ENCODE data around the gene ACTR1B.

The ACTR1B gene

DNA sequence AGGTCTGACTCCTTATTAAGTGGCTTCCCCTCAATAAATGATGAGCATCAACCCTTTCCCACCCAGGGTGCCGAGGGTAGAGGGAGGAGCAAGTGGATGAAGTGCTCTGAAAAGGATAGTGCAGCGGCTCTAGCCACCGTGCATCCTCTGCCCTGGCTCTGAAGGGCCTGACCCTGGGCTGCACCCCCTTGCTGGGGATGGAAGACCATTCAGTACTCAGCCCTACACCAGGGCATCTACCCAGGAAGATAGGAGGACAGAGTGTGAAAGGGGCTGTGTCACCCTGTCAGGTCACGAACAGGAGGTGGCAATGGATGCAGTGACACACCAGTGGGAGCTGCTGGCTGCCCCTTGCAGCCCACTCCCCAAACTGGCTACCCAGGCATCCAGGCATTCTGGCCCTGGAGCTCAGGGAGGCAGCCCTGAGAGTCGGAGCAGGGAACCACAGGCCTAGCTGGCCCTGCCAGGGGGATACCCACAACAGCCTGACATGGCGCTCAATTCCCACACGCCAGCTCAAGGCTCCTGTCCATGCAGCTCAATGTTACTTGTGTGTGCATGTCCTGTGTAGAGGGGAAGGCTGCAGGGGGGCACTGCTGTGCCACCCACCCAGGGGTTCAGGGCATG is 7.6 kb downstream of the ACTR1B start:
- H3K4me3 ChIP-seq (replicated peaks; ENCODE audit: low read depth, low read length): no peak overlapping the region
- peaks cover 29% of the 10 kb centered on the region for H3K36me3 ChIP-seq (ENCODE audit: control insufficient read depth, insufficient read depth, low read length)
- no peak for DNase-seq (ENCODE audit: extremely low read depth, insufficient read length)
- no peaks in the 10 kb centered on the region for H3K27me3 ChIP-seq (replicated peaks; ENCODE audit: control insufficient read depth, insufficient read depth, low read length)
- TF ChIP-seq, protein P1, sequence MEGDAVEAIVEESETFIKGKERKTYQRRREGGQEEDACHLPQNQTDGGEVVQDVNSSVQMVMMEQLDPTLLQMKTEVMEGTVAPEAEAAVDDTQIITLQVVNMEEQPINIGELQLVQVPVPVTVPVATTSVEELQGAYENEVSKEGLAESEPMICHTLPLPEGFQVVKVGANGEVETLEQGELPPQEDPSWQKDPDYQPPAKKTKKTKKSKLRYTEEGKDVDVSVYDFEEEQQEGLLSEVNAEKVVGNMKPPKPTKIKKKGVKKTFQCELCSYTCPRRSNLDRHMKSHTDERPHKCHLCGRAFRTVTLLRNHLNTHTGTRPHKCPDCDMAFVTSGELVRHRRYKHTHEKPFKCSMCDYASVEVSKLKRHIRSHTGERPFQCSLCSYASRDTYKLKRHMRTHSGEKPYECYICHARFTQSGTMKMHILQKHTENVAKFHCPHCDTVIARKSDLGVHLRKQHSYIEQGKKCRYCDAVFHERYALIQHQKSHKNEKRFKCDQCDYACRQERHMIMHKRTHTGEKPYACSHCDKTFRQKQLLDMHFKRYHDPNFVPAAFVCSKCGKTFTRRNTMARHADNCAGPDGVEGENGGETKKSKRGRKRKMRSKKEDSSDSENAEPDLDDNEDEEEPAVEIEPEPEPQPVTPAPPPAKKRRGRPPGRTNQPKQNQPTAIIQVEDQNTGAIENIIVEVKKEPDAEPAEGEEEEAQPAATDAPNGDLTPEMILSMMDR (IDR thresholded peaks at IDR 0.05; ENCODE audit: insufficient read depth, low read length, poor library complexity, severe bottlenecking): no peak

DNA sequence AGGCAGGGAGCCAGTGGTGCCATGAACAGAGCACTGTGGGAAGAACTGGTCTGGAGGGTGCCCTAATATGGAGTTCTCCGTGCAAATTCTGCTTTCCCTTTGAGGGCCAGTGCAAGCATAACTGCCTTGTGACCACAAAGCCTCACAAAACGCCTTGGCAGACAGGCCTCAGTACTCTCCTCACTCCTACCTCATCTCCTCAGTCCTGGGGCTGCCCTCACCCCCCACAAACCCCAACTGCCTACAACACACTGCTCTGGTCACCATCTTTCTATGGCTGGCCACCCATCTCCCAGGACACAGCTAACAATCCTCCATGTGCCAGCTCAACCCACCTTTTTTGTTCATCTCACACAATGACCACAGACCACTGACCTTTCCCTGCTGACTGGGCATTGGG is 9.1 kb downstream of the ACTR1B start:
- peaks cover 26% of the 10 kb centered on the region for H3K36me3 ChIP-seq (ENCODE audit: control insufficient read depth, insufficient read depth, low read length)
- H3K4me3 ChIP-seq (replicated peaks; ENCODE audit: low read depth, low read length): no peak overlapping the region
- TF ChIP-seq, protein P1 (IDR thresholded peaks at IDR 0.05; ENCODE audit: insufficient read depth, low read length, poor library complexity, severe bottlenecking): no peak
- H3K27me3 ChIP-seq (replicated peaks; ENCODE audit: control insufficient read depth, insufficient read depth, low read length): no peaks in the 10 kb centered on the region
- DNase-seq (ENCODE audit: extremely low read depth, insufficient read length): no peak

DNA sequence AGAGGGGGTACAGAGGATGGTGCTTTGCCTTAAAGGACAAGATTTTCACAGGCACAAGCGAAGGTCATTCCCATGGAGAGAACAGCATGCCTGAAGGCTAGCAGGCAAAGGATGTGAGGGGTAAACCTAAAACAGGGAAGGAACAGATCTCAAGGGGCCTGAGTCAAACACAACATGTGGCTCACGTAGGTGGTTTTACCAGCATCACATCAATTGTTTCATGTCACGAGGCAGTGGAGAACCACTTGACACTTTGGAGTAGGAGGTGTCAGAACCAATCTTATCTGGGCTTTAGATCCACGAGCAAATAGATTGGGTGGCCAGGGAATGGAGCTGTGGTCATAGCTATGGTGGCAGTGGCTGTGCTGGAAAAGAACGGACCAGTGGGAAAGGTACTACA is 9.5 kb downstream of the ACTR1B start:
- Histone ChIP-seq H3K36me3 (ENCODE audit: control insufficient read depth, insufficient read depth, low read length) (peaks cover 22% of the 10 kb centered on the region), H3K27me3 (replicated peaks; ENCODE audit: control insufficient read depth, insufficient read depth, low read length) (no peaks in the 10 kb centered on the region), H3K4me3 (replicated peaks; ENCODE audit: low read depth, low read length) (no peak overlapping the region)
- no peak for DNase-seq (ENCODE audit: extremely low read depth, insufficient read length)
- TF ChIP-seq, protein P1 (IDR thresholded peaks at IDR 0.05; ENCODE audit: insufficient read depth, low read length, poor library complexity, severe bottlenecking): no peak

GRCh38 chr2:97653874-97654273 is 10.0 kb downstream of the ACTR1B start:
- H3K4me3 ChIP-seq (replicated peaks; ENCODE audit: low read depth, low read length): no peak overlapping the region
- no peak for DNase-seq (ENCODE audit: extremely low read depth, insufficient read length)
- TF ChIP-seq, protein P1 (IDR thresholded peaks at IDR 0.05; ENCODE audit: insufficient read depth, low read length, poor library complexity, severe bottlenecking): no peak
- peaks cover 22% of the 10 kb centered on the region for H3K36me3 ChIP-seq (ENCODE audit: control insufficient read depth, insufficient read depth, low read length)
- no peaks in the 10 kb centered on the region for H3K27me3 ChIP-seq (replicated peaks; ENCODE audit: control insufficient read depth, insufficient read depth, low read length)

- DNase-seq (ENCODE audit: extremely low read depth, insufficient read length): no peak
- Histone ChIP-seq H3K36me3 (ENCODE audit: control insufficient read depth, insufficient read depth, low read length) (peaks cover 19% of the 10 kb centered on the region), H3K27me3 (replicated peaks; ENCODE audit: control insufficient read depth, insufficient read depth, low read length) (no peaks in the 10 kb centered on the region), H3K4me3 (replicated peaks; ENCODE audit: low read depth, low read length) (no peak overlapping the region)
- TF ChIP-seq, protein P1 (IDR thresholded peaks at IDR 0.05; ENCODE audit: insufficient read depth, low read length, poor library complexity, severe bottlenecking): no peak
These were observed 10.4 kb downstream of the ACTR1B start for GRCh38 chr2:97653473-97653872.

- no peak for DNase-seq (ENCODE audit: extremely low read depth, insufficient read length)
- Histone ChIP-seq H3K27me3 (replicated peaks; ENCODE audit: control insufficient read depth, insufficient read depth, low read length) (no peaks in the 10 kb centered on the region), H3K4me3 (replicated peaks; ENCODE audit: low read depth, low read length) (no peak overlapping the region), H3K36me3 (ENCODE audit: control insufficient read depth, insufficient read depth, low read length) (peaks cover 10% of the 10 kb centered on the region)
- TF ChIP-seq, protein P1 (IDR thresholded peaks at IDR 0.05; ENCODE audit: insufficient read depth, low read length, poor library complexity, severe bottlenecking): no peak
These were observed 12.7 kb downstream of the ACTR1B start for GRCh38 chr2:97651114-97651513.

Data from GM06990 (cell line).